ENCODE results near the gene CEP170B.
A peak's percentile ranks its signal among the peaks of the same experiment; 100 is the strongest.
"Not testable (repeated sequence)": the region's sequence is repeated elsewhere in the genome, so short reads cannot be mapped to it uniquely, and the experiment has no call there.

The CEP170B gene

DNA sequence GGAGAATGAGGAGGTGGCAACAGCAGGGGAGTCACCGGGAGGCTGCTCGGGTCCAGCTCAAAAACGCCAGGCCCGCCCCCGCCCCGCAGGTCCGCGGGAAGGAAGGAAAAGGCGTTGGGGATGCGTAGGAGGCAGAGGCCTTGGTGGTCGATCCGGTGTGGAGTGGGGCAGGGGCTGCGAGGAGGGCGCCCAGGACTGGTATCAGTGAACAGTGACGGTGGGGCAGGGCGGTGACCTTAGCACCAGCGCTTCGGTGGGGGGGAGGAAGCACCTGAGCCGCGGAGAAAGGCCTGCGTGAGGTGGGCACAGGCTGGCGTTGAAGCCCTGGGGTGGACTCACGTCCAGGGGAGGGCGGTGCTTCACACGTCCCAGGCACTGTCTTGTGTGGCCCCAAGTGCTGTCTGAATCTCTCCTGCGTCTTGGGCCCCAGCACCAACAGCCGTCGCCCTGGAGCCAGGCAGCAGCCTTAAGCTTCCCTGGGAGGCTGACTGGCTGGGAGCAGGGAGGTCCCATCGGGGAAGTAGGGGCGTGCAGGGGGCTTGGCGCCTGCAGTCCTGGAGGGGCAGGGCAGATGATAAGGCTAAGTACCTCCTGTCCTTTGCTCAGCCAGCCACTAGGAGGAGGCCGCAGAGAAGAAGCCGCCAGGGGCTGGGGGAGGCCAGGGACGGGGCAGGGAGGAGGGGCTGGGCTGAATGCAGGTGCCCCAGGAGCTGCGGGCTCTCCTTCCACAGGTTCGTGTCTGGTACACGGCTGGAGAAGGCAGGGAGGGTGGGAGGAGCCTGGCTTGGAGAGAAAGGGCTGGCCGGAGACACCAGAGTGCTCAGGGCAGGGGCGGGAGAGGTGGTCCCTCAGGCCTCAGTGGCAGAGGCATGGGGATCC is 37.7 kb upstream of the CEP170B start:
- H3K4me3 ChIP-seq (ENCODE audit: control insufficient read depth, low read depth, low read length), result peak overlapping the region; percentile 35
- TF ChIP-seq, protein P1, sequence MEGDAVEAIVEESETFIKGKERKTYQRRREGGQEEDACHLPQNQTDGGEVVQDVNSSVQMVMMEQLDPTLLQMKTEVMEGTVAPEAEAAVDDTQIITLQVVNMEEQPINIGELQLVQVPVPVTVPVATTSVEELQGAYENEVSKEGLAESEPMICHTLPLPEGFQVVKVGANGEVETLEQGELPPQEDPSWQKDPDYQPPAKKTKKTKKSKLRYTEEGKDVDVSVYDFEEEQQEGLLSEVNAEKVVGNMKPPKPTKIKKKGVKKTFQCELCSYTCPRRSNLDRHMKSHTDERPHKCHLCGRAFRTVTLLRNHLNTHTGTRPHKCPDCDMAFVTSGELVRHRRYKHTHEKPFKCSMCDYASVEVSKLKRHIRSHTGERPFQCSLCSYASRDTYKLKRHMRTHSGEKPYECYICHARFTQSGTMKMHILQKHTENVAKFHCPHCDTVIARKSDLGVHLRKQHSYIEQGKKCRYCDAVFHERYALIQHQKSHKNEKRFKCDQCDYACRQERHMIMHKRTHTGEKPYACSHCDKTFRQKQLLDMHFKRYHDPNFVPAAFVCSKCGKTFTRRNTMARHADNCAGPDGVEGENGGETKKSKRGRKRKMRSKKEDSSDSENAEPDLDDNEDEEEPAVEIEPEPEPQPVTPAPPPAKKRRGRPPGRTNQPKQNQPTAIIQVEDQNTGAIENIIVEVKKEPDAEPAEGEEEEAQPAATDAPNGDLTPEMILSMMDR (conservative IDR thresholded peaks at IDR 0.05; ENCODE audit: control insufficient read depth, insufficient read depth, low read depth, low read length), result peak; percentile 53
- peak; percentile 26 for DNase-seq (ENCODE audit: low read depth)

GRCh38 chr14:104830781-104831180 is 34.3 kb upstream of the CEP170B start:
- TF ChIP-seq, protein P1 (conservative IDR thresholded peaks at IDR 0.05; ENCODE audit: control insufficient read depth, insufficient read depth, low read depth, low read length), result no peak
- no peak overlapping the region for H3K4me3 ChIP-seq (ENCODE audit: control insufficient read depth, low read depth, low read length)
- no peak for DNase-seq (ENCODE audit: low read depth)

DNA sequence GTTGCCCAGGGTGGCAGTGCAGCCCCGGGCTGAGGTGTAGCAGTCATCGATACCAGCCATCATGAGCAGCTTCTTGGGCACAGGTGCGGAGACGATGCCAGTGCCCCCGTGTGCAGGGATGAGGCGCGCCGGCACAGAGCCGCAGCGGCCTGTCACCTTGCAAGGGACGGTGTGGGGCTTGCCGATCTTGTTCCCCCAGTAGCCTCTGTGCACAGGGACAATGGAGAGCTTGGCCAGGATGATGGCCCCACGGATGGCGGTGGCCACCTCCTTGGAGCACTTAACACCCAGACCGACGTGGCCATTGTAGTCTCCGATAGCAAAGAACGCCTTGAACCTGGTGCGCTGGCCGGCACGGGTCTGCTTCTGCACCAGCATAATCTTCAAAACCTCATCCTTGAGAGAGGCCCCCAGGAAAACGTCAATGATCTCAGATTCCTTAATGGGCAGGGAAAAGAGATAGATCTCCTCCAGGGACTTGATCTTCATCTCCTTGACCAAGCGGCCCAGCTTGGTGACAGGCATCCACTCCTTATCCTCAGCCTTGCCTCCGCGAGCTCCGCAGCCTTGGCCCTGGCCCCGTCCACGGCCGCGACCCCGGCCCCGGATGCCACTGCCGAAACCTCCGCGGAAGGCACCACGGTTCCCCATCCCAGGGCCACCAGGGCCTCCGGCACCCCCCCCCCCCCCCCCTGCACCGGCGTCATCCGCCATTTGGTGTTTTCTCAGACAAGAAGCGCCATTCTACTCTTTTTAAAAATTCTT is 28.7 kb upstream of the CEP170B start:
- not testable (repeated sequence) for DNase-seq (ENCODE audit: low read depth); H3K4me3 ChIP-seq (ENCODE audit: control insufficient read depth, low read depth, low read length)

GRCh38 chr14:104841730-104842129 is 23.3 kb upstream of the CEP170B start:
- no peak for DNase-seq (ENCODE audit: low read depth)
- TF ChIP-seq, protein P1 (conservative IDR thresholded peaks at IDR 0.05; ENCODE audit: control insufficient read depth, insufficient read depth, low read depth, low read length), result no peak
- no peak overlapping the region for H3K4me3 ChIP-seq (ENCODE audit: control insufficient read depth, low read depth, low read length)

DNA sequence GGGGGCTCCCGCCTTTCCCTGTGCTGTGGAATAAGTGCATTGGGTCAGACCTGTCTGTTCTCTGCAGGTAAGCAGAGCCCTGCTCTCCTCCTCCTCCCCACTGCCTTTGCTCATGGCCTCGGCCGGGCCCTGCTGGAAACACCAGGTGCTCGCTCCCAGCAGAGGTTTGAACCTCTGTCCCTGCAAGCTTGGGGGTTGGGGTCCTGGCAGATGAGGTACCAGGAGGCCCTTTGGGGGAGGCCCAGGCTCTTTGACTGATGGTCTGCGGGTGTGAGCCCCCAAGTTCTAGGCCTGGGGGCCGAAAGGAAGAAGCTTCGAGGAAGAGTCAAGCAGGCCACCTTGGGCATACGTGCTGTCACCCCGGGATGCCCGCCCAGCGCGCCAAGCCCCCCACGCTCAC is 22.1 kb upstream of the CEP170B start:
- no peak for DNase-seq (ENCODE audit: low read depth)
- H3K4me3 ChIP-seq (ENCODE audit: control insufficient read depth, low read depth, low read length), result no peak overlapping the region
- TF ChIP-seq, protein P1 (conservative IDR thresholded peaks at IDR 0.05; ENCODE audit: control insufficient read depth, insufficient read depth, low read depth, low read length), result no peak

DNA sequence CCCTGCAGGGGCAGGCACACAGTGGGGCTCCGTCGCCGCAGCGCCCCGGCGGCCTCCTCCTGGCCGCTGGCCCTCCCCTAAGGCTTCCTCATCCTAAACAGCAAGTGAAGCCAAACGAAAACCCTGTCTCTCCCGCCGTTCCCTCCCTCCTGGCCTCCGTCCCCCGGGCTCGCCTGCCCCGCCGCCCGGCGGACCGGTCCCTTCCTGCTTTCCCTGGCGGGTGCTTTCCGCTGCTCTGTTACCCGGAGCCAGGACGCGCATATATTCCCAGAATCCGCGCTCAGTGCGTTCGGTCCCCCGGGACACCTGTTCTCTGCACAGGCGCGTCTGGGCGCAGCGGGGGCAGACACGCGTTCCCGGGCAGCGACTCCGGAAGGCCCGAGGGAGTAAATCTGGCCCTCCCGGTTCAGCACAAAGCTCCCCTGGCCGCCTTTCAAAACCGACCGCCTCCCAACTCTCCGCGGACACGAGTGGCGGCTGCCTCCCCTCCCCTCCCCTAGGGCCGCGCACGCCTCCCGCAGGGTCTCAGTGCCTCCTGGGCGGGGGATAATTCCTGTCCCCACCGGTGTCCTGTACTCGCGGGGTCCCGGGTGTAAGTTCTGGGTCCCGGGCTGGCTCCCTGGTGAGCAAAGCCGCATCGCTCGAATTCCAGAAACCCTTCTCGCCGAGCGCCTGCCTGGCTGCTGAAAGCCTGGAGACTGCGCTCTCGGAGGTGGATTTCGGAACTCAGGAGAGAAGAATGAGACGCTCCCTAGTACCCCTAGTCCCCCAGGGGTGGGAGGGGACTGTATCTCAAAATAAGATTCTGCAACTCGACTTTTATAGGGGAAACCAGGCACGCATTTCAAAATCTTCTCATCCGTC is 21.4 kb upstream of the CEP170B start:
- TF ChIP-seq, protein P1 (conservative IDR thresholded peaks at IDR 0.05; ENCODE audit: control insufficient read depth, insufficient read depth, low read depth, low read length), result no peak
- DNase-seq (ENCODE audit: low read depth), result no peak
- H3K4me3 ChIP-seq (ENCODE audit: control insufficient read depth, low read depth, low read length), result no peak overlapping the region

All from fibroblast of mammary gland (primary cell).